ENCODE data around the gene PTS.
A peak's percentile ranks its signal among the peaks of the same experiment; 100 is the strongest.

The PTS gene

DNA sequence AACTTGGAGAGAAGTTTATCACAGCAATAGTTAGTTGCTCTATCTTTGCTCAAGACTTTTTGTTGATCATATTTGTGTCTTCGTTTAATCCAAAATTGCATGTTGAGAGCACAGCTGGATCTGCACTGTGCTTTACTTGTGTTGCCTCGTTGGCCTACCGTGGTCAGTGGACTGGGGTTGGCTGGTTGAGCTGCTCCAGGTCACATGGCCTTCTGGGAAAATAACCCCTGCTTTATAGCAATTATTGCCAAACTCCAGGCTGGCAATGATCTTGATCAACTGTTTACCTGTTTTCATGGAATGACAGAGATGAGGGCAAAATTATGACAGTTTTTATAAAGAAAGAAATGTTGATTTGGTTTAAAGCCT lies 40.2 kb downstream of the PTS start:
- no peak for DNase-seq (ENCODE audit: low read depth)

DNA sequence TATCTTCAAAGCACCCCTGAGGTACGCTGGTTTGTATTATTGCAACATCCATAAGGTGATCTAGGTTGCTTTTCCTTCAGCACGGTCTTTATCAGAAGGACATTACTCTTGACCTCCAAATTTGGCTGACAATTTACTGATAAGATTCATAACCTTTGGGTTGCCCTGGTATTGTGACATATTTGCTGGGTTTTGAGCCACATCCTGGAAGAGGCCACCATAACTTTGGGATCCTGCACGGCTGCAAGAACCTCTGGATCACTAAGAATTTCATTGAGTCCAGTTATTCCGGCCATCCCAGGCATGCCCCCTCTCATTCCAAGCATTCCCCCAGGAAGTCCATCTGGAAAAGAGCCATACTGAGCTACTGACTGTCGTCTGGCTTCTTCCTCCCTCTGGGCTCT lies 41.0 kb downstream of the PTS start:
- no peak for DNase-seq (ENCODE audit: low read depth)

DNA sequence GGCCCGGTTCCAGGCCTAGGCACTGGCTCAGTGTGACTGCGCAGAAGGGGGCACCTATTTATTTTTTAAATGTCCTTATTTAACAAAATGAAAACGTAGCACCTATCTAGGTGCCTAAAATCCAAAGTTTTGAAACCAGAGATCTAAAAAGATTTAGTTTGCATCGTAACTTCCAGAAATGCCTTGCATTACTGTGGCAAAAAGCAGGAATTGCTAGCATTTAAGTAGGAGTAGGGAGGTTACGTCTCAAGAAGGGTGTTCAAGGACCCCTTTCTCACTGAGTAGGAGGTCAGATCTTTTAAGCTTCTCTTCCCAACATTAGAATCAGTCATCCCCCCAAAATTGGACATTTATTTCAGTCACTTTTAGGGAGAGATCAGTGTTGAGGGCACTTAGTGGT lies 42.2 kb downstream of the PTS start:
- DNase-seq (ENCODE audit: low read depth) = no peak

DNA sequence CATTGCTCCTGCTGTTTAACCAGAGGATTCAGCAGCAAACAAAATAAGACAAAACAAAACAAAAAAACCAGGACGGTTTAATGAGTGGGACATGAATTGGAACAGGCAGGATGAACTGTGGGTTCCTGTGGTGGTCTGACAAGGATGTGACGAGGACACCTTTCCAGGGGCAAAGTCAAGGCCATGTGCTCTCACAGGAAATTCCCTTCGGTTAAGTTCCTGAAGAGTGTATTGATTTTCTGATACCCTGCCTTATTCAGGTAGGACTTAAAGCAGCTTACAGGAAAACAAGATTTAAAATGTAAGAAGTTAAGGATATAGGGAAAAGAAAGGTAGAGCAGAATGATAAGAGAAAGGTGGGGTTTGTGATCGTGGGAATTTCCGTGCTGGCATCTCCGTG lies 42.9 kb downstream of the PTS start:
- DNase-seq (ENCODE audit: low read depth) = no peak

DNA sequence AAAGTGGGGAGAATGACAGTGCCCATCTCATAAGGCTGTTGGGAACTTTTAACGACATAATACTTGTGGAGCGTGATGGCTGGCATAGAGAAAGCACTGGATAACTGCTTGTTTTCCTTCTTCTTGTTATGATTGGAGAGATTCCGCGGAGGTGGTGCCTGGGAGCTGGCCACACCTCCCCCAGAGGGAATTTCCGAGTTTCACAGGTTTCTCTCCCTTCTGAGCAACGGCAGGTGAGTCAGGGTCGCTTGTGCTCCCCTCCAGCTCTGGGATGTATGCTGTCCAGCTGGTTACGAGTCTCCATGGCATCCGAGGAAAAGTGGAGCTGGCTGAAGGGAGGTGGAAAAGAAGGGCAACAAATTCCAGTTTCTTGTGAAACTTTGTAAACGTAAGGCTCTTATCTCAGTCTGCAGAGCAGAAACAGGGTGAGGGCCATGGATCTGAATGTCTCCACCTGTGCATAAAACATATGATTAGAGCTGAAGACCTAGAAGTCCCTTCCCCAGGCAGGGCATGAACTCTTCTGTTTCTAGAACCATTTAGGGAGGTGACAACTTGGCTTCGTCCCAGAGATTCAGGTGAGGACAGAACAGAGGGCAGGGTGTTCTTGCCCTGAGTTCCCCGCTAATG lies 44.4 kb downstream of the PTS start:
- DNase-seq (ENCODE audit: low read depth) = no peak

DNA sequence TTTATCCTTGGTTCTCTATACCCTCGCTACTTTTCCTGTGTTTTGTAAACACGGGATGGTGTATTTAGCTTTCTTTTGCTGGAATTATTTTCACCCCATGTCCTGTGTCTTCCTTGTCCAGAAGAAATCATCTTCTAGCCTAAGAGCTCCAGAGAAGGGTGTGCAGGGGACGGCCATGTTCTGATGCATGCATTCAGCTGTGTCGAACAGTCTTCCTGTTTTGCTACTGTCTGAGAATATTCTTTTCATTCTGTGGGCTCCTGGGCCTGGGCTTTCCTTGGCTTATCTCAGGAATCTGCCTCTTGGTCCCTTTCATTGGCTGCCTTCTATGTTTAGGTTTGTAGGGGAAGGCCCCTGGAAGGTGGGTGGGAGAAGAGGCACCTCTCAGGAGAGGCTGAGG lies 45.0 kb downstream of the PTS start:
- DNase-seq (ENCODE audit: low read depth) = no peak

DNA sequence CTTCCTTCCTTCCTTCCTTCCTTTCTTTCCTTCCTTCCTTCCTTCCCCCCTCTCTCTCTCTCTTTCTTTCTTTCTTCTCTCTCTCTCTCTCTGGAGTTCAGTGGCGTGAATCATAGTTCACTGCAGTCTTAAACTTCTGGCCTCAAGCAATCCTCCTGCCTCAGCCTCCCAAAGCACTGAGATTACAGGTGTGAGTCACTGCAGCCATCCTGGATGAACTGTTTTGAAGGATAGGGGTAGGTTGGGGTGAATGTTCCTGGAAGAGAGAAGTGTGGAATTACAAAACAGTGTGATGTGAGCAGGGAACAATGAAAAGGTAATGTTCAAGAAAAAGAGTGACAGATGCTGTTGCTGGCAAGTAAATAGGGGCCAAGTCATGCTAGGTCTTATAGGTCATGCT lies 46.8 kb downstream of the PTS start:
- DNase-seq (ENCODE audit: low read depth) = no peak

DNA sequence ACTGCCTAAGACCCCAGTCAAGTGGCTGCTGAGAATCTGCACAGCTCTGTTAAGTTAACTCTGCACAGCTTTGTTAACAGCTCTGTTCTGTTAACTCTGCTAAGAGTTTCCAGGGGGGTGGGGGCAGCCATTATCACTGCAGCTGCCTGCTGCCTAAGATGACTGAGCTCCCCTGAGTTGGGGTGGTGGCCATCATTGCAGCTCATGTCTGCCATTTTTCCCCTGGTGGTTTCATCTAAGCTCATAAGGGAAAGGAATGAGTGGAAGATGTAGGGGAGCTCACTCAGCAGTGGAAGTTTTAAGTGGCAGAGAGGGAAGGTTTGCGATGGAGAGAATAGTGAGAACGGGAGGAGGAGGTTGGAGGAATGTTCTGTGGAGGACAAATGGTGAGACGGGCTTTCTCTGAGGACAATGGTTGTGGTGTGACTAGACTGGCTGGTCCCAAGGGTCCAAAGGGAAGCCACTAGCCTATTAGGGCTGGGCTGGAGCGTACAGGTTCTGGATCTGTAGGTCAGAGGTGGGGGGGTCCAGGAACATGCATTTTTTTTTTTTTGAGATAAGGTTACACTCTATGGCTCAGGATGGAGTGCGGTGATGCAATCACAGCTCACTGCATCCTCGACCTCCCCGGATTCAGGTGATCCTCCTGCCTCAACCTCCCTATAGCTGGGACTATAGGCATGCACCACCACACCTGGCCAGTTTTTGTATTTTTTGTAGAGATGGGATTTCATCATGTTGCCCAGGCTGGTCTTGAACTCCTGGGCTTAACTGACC lies 48.0 kb downstream of the PTS start:
- no peak for DNase-seq (ENCODE audit: low read depth)

DNA sequence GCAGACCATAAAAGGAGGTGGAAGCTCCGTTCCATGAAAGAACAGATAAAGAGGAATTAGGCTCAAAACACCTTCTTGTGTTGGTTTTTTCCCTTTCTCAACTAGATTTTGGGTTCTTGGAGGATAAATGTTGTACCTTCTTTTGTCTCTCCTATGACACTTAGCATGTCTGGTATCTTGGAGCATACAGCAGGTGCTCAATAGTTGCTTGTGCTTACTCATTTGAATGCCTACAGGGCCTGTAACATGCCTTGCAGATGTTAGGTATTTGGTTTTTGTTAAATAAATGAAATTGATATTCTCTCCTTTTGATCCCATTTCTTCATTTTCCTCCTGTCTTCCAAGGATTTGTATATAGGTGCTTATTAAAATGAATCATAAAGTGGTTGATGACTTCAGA lies 50.8 kb downstream of the PTS start:
- no peak for DNase-seq (ENCODE audit: low read depth)

DNA sequence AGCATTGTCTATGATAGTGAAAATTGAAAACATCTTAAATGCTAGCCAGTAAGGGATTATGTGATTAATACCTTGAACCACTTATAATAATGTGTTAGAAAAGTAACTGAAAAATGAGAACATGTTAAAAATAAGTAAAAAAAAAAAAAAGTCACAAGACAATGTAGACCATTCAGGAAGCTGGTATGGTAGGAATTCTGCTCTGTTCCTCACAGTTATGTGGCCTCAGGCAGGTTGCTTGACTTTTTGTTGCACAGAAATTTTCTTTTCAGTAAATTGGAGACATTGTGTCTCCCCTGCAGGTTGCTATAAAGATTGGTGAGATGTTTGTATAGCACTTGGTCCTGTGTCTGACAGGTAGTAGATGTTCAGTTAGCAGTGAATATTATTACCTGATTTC lies 51.7 kb downstream of the PTS start:
- DNase-seq (ENCODE audit: low read depth) = peak; percentile 37

DNA sequence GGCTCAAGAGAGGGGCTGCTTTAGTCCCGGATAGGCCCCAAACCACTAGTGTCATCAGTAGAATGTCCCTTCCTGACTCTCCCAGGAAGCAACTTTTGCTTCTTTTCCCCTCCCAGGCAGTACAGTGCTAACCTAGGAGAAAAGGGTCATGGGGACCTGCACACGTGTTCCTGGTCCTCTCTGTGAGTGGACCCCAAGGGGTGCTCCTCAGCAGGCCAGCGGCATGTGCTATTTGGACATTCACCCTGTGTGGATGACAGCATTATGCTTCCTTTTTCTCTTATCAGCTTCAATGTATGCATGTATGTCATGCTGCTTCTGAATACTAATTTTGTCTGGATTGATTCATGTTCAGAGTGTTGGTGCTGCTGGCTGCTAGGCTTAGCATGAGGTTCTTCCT lies 52.6 kb downstream of the PTS start:
- no peak for DNase-seq (ENCODE audit: low read depth)

DNA sequence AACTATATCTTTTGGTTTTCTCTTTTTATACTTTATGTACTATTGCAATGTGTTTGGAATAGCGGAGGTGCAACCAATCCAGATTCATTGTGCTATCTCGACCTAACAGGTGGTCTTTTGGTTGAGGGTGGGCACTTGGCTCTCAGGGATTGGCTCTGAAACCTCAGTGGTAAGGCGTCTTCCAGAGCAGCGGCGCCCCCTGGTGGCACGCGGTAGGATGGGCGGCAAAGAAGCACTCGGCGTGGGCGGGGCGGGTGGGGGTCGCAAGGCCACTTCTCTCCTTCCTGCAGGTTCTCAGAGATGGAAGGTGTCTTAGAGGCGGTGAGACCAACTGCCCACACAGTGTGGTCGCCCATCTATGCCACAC lies 53.7 kb downstream of the PTS start:
- DNase-seq (ENCODE audit: low read depth) = peak; percentile 63

DNA sequence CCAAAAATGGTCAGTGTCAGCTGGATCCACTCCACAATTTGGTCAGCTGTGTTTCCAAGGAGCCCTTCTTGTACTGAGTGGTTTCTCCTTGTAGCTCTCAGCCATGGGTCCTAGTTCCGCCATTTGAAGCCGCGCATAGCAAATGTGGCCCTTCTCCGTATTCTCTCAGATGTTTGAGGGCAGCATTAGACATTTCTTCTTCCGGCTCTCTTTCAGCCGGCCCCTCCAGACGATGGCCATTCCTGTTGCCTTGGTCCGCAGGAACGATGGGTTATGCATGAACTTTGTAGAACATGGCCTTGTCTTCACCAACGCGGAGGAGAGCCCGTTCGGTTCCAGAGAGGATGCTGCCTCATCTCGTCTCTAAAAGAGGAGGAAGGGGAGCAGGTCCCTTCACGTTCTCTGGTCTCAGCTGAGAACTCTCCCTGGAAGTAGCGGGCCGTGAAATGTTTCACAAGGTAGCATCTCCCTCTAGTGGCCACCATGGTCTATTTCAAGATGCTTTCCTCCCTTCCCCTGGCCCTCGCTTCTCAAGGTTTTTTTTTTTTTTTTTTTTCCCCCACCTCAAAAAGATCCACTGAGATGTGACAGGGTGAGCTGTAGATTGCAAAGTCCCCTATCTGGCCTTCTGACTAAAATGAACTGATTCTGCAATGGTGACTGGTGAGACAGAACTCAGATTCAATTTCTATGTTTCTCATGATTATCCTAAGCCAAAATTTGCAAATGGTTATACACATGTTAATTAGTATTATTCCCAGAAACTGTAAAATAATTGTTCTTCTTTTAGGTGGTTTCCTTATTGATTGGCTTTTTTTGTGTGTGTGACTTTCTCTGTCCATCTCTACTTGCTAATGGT lies 54.3 kb downstream of the PTS start:
- DNase-seq (ENCODE audit: low read depth) = peak; percentile 88

DNA sequence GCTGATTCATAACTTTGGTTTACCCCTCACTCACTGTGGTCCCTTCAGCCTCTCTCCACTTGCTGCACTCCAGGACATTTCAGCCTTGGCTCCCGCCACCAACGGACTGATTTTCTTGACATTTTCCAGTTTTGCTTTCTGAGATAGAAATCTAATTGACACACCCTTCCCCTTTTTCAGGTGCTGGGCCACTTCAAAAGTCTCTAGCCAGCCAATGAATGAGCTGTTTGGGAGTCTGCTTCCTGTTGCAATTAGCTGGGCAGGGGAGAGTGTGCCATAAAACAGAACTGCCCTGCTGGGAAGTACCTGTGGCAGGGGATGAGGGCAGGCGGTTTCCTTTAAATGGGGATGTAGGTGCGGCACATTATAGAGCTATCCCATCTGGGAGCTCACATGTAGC lies 55.5 kb downstream of the PTS start:
- DNase-seq (ENCODE audit: low read depth) = no peak
